GM18873 (cell line): Measurements from ENCODE around the gene NUDT14.

Experiments
- ATAC-seq: cut with Tn5 transposase; IDR thresholded peaks from one replicate; pipeline ENCODE4 v1.9.1; 2021; ENCODE audit warnings: mild to moderate bottlenecking, moderate library complexity, moderate number of reproducible peaks; ENCODE audit not compliant: unreplicated experiment, low FRiP score

NUDT14 gene

GRCh38 chr14:105149146-105149781 is 31.8 kb downstream of the NUDT14 start:
- no peak for ATAC-seq

- ATAC-seq: no peak
Observed at GRCh38 chr14:105148604-105149145, 32.4 kb downstream of the NUDT14 start.

GRCh38 chr14:105147671-105148603 is 33.2 kb downstream of the NUDT14 start:
- no peak for ATAC-seq

- no peak for ATAC-seq
Observed at GRCh38 chr14:105146976-105147635, 34.0 kb downstream of the NUDT14 start.

GRCh38 chr14:105146181-105146975 is 34.7 kb downstream of the NUDT14 start:
- no peak for ATAC-seq

- ATAC-seq: no peak
Observed at GRCh38 chr14:105145381-105146180, 35.5 kb downstream of the NUDT14 start.

- no peak for ATAC-seq
Observed at GRCh38 chr14:105144666-105145380, 36.3 kb downstream of the NUDT14 start.

GRCh38 chr14:105144026-105144665 is 37.0 kb downstream of the NUDT14 start:
- ATAC-seq: no peak

- no peak for ATAC-seq
Observed at GRCh38 chr14:105143451-105144025, 37.6 kb downstream of the NUDT14 start.

- no peak for ATAC-seq
Observed at GRCh38 chr14:105142651-105143450, 38.3 kb downstream of the NUDT14 start.

- ATAC-seq: no peak
Observed at GRCh38 chr14:105141486-105142281, 39.4 kb downstream of the NUDT14 start.

GRCh38 chr14:105141026-105141425 is 40.1 kb downstream of the NUDT14 start:
- ATAC-seq: no peak

- ATAC-seq: no peak
Observed at GRCh38 chr14:105140581-105140980, 40.5 kb downstream of the NUDT14 start.

GRCh38 chr14:105139831-105140239 is 41.3 kb downstream of the NUDT14 start:
- ATAC-seq: no peak

GRCh38 chr14:105139212-105139825 is 41.8 kb downstream of the NUDT14 start:
- no peak for ATAC-seq
